IMR-90 (cell line): ENCODE measurements around the gene RAPGEF2. TPM values are rescaled to one million over a fixed set of nuclear protein-coding genes. Genes with fewer than 3 reads are reported as not detected.

Experiments
- ATAC-seq: fragments of 200-7000 bp; cut with Tn5 transposase; 2 replicates; pipeline ENCODE4 v1.9.1; 2020; ENCODE audit warnings: low read depth, mild to moderate bottlenecking, moderate library complexity
- BruUV-seq: library from RNA; stranded (reverse); fragments of 400-500 nt; replicated peaks from 2 replicates; lab custom pipeline; 2021; lab: Mats Ljungman, UMichigan
- CTCF ChIA-PET: fragments of 300-600 bp; formaldehyde crosslinking; extraction: SDS; loops from one replicate; lab custom pipeline; 2021; ENCODE audit warnings: antibody characterized with exemption; lab: Yijun Ruan, JAX
- POLR2A ChIA-PET: fragments of 300-600 bp; sonication (Branson Sonifier 250); formaldehyde crosslinking; loops from one replicate; lab custom pipeline; 2022; ENCODE audit warnings: antibody characterized with exemption; ENCODE audit not compliant: unreplicated experiment; lab: Charles Lee
- DNase-seq: peaks from one replicate; pipeline ENCODE4 v3.0.0; 2013
- H2AFZ ChIP-seq: replicated peaks from 2 replicates; pipeline ENCODE3; 2013; ENCODE audit warnings: low read length, mild to moderate bottlenecking; ENCODE audit not compliant: poor library complexity
- H2AK5ac ChIP-seq: 2 replicates; pipeline ENCODE4 v1.6.1; 2013; ENCODE audit warnings: low read depth, low read length, inconsistent platforms
- H2AK9ac ChIP-seq: replicated peaks from 2 replicates; pipeline ENCODE3; 2013; ENCODE audit warnings: mild to moderate bottlenecking, low read depth, low read length, moderate library complexity; ENCODE audit not compliant: poor library complexity
- H2BK120ac ChIP-seq: 2 replicates; pipeline ENCODE4 v1.6.1; 2013; ENCODE audit warnings: low read depth, low read length, inconsistent platforms
- H2BK15ac ChIP-seq: 3 replicates; pipeline ENCODE4 v1.6.1; 2013; ENCODE audit warnings: low read depth, low read length, inconsistent platforms
- H2BK20ac ChIP-seq: 2 replicates; pipeline ENCODE4 v1.6.1; 2013; ENCODE audit warnings: low read depth, mild to moderate bottlenecking, inconsistent platforms, low read length, moderate library complexity
- H2BK5ac ChIP-seq: 2 replicates; pipeline ENCODE4 v1.6.1; 2013; ENCODE audit warnings: mild to moderate bottlenecking, low read depth, low read length, inconsistent platforms; ENCODE audit not compliant: poor library complexity, severe bottlenecking
- H3K14ac ChIP-seq: replicated peaks from 2 replicates; pipeline ENCODE4 v1.6.1; 2013; ENCODE audit warnings: low read depth, low read length, inconsistent platforms
- H3K18ac ChIP-seq: 2 replicates; pipeline ENCODE4 v1.6.1; 2013; ENCODE audit warnings: low read depth, low read length, control low read depth
- H3K23ac ChIP-seq: 2 replicates; pipeline ENCODE4 v1.6.1; 2013; ENCODE audit warnings: low read depth, low read length, inconsistent platforms
- H3K27ac ChIP-seq: 2 replicates; pipeline ENCODE4 v1.5.1; 2013; ENCODE audit warnings: mild to moderate bottlenecking, control low read depth, low read length; ENCODE audit not compliant: insufficient read depth
- H3K27me3 ChIP-seq: 2 replicates; pipeline ENCODE4 v1.6.1; 2013; ENCODE audit warnings: low read length; ENCODE audit not compliant: control insufficient read depth, insufficient read depth
- H3K36me3 ChIP-seq: 2 replicates; pipeline ENCODE4 v1.6.1; 2013; ENCODE audit warnings: low read length, mixed read lengths; ENCODE audit not compliant: control insufficient read depth, insufficient read depth
- H3K4ac ChIP-seq: 2 replicates; pipeline ENCODE4 v1.6.1; 2013; ENCODE audit warnings: low read depth, low read length, inconsistent platforms
- H3K4me1 ChIP-seq: 2 replicates; pipeline ENCODE4 v1.6.1; 2013; ENCODE audit warnings: low read length, mixed read lengths; ENCODE audit not compliant: control insufficient read depth, insufficient read depth
- H3K4me2 ChIP-seq: 2 replicates; pipeline ENCODE4 v1.6.1; 2013; ENCODE audit warnings: low read depth, mild to moderate bottlenecking, control low read depth, low read length, moderate library complexity
- H3K4me3 ChIP-seq: 2 replicates; pipeline ENCODE4 v1.5.1; 2013; ENCODE audit warnings: low read depth, mild to moderate bottlenecking, control low read depth, low read length, moderate library complexity; ENCODE audit not compliant: insufficient read depth
- H3K56ac ChIP-seq: 2 replicates; pipeline ENCODE4 v1.6.1; 2013; ENCODE audit warnings: low read length, inconsistent platforms; ENCODE audit not compliant: insufficient read depth; ENCODE audit errors: extremely low read depth
- H3K79me1 ChIP-seq, 2 experiments: 2 replicates each; pipeline ENCODE4 v1.6.1; 2013; ENCODE audit warnings: low read length in 2 of 2, inconsistent platforms in 1 of 2, low read depth in 1 of 2
- H3K9ac ChIP-seq: 2 replicates; pipeline ENCODE4 v1.6.1; 2013; ENCODE audit warnings: low read depth, low read length, control low read depth
- H3K9me1 ChIP-seq: 2 replicates; pipeline ENCODE4 v1.6.1; 2013; ENCODE audit warnings: low read length, inconsistent platforms; ENCODE audit not compliant: insufficient read depth
- H3K9me3 ChIP-seq: 2 replicates; pipeline ENCODE4 v1.6.1; 2013; ENCODE audit warnings: low read length; ENCODE audit not compliant: control insufficient read depth, insufficient read depth
- H4K20me1 ChIP-seq: 2 replicates; pipeline ENCODE4 v1.6.1; 2013; ENCODE audit warnings: low read length, inconsistent platforms; ENCODE audit not compliant: insufficient read depth
- H4K5ac ChIP-seq: 2 replicates; pipeline ENCODE4 v1.6.1; 2013; ENCODE audit warnings: mild to moderate bottlenecking, low read depth, low read length, control low read depth
- H4K8ac ChIP-seq, 2 experiments: 2 replicates each; pipeline ENCODE4 v1.6.1; 2013; ENCODE audit warnings: low read depth in 2 of 2, low read length in 2 of 2, control low read depth in 1 of 2, inconsistent platforms in 1 of 2
- H4K91ac ChIP-seq: 2 replicates; pipeline ENCODE4 v1.6.1; 2013; ENCODE audit warnings: low read depth, low read length, inconsistent platforms; ENCODE audit not compliant: insufficient read depth
- CEBPB ChIP-seq: IDR thresholded peaks from 2 replicates; pipeline ENCODE4 v1.6.1; 2012; ENCODE audit warnings: low read depth, low read length, improper control_type of control experiment
- CHD1 ChIP-seq: IDR thresholded peaks from 2 replicates; pipeline ENCODE4 v1.6.1; 2012; ENCODE audit warnings: low read depth, low read length, improper control_type of control experiment
- FOS ChIP-seq: fragments of 150-350 bp; IDR thresholded peaks from 2 replicates; pipeline ENCODE4 v1.6.1; 2016; ENCODE audit warnings: low read depth, low read length
- MAFK ChIP-seq: IDR thresholded peaks from 2 replicates; pipeline ENCODE4 v1.6.1; 2012; ENCODE audit warnings: low read depth, low read length, improper control_type of control experiment
- MAZ ChIP-seq: IDR thresholded peaks from 2 replicates; pipeline ENCODE4 v1.6.1; 2012; ENCODE audit warnings: low read depth, mild to moderate bottlenecking, low read length, improper control_type of control experiment, moderate library complexity, borderline replicate concordance
- MXI1 ChIP-seq: IDR thresholded peaks from 2 replicates; pipeline ENCODE4 v1.6.1; 2012; ENCODE audit warnings: low read depth, mild to moderate bottlenecking, low read length, moderate library complexity, borderline replicate concordance
- POLR2A ChIP-seq: IDR thresholded peaks from 2 replicates; pipeline ENCODE4 v1.6.1; 2012; ENCODE audit warnings: mild to moderate bottlenecking, low read depth, low read length
- RAD21 ChIP-seq: IDR thresholded peaks from 2 replicates; pipeline ENCODE4 v1.6.1; 2012; ENCODE audit warnings: low read length, improper control_type of control experiment
- RCOR1 ChIP-seq: IDR thresholded peaks from 2 replicates; pipeline ENCODE4 v1.6.1; 2012; ENCODE audit warnings: mild to moderate bottlenecking, low read length, improper control_type of control experiment; ENCODE audit not compliant: insufficient replicate concordance
- RFX5 ChIP-seq: IDR thresholded peaks from 2 replicates; pipeline ENCODE4 v1.8.0; 2012; ENCODE audit warnings: low read depth, mild to moderate bottlenecking, low read length, moderate library complexity
- SMC3 ChIP-seq: fragments of 150-350 bp; IDR thresholded peaks from 2 replicates; pipeline ENCODE4 v1.6.1; 2016; ENCODE audit warnings: low read depth, mild to moderate bottlenecking, antibody characterized with exemption, low read length, moderate library complexity
- WGBS, 2 experiments: methylation state at CpG; one replicate each; pipeline versions ENCODE4 v1.1.5 to v1.1.7; 2013; ENCODE audit warnings: missing lambda C conversion rate in 2 of 2; ENCODE audit not compliant: insufficient read length in 1 of 2; ENCODE audit errors: extremely low coverage in 2 of 2; 5-methylcytosine and 5-hydroxymethylcytosine counted together
- dilution Hi-C: fragments of 300-500 bp; cut with HindIII; formaldehyde crosslinking; loops from one replicate; pipeline ENCODE4 v1.14.3; 2018; ENCODE audit warnings: low sequenced_read_pairs; ENCODE audit not compliant: unreplicated experiment
- in situ Hi-C: fragments of 300-500 bp; cut with MboI; formaldehyde crosslinking; loops from 3 replicates; pipeline ENCODE4 v1.14.3; 2019; ENCODE audit warnings: low sequenced_read_pairs, inconsistent platforms, mixed read lengths
- intact Hi-C: fragments of 100-400 bp; cut with micrococcal nuclease; formaldehyde crosslinking; loops from 2 replicates; pipeline ENCODE4 v1.10.0; 2022
- polyA plus RNA-seq, 3 experiments: library from polyadenylated mRNA; depleted of rRNA; stranded (reverse); fragments of >200 nt; gene quantifications; 2 replicates each; pipeline ENCODE4 v1.2.3, GENCODE V29; 2012; ENCODE audit warnings: low replicate concordance in 1 of 3
- total RNA-seq: library from RNA; depleted of rRNA; stranded (reverse); fragments of >200 nt; gene quantifications from 2 replicates; pipeline ENCODE4 v1.2.3, GENCODE V29; 2012
- TF ChIP-seq, protein P1 (sequence below): fragments of 150-350 bp; IDR thresholded peaks from 2 replicates; pipeline ENCODE4 v1.6.1; 2017; ENCODE audit warnings: mild to moderate bottlenecking, antibody characterized with exemption, low read length, low read depth
- TF ChIP-seq, protein P2 (sequence below): conservative IDR thresholded peaks from 2 replicates; pipeline ENCODE4 v1.5.1; 2012; ENCODE audit warnings: mild to moderate bottlenecking, low read depth, low read length, improper control_type of control experiment
- TF ChIP-seq, protein P3 (sequence below): fragments of 150-350 bp; IDR thresholded peaks from 2 replicates; pipeline ENCODE4 v1.6.1; 2016; ENCODE audit warnings: low read depth, mild to moderate bottlenecking, low read length, moderate library complexity, borderline replicate concordance

Gene RAPGEF2
- total and polyA plus RNA-seq, 2 of the 4 experiments (the other 2 are of a cell fraction): 27.6 to 109 TPM

DNA sequence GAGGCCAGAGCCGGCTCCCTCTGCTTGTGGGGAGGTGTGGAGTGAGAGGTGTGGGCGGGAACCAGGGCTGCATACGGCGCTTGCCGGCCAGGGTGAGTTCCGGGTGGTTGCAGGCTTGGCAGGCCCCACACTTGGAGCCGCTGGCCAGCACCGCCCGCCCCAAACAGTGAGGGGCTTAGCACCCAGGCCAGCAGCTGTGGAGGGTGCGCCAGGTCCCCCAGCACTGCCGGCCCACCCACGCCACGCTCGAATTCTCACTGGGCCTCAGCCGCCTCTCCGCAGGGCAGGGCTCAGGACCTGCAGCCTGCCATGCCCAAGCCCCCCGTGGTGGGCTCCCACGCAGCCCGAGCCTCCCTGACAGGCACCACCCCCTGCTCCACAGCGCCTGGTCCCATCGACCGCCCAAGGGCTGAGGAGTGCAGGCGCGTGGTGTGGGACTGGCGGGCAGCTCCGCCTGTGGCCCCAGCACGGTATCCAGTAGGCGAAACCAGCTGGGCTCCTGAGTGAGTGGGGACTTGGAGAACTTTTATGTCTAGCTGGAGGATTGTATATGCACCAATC lies 275.3 kb downstream of the RAPGEF2 start:
- Histone ChIP-seq H3K27ac (no peak overlapping the region), H2BK20ac (no peak overlapping the region), H3K27me3 (no peaks in the 10 kb centered on the region), H3K36me3 (no peaks in the 10 kb centered on the region), H3K9ac (no peak overlapping the region), H2BK15ac (no peak overlapping the region), H3K56ac (no peak overlapping the region), H4K5ac (no peak overlapping the region), H2BK5ac (no peak overlapping the region), H3K79me1 (no peaks in the 10 kb centered on the region), H3K18ac (no peak overlapping the region), H4K8ac (no peak overlapping the region), H3K14ac (no peak overlapping the region), H4K20me1 (no peaks in the 10 kb centered on the region), H3K9me1 (no peaks in the 10 kb centered on the region), H3K4ac (no peak overlapping the region), H3K9me3 (no peaks in the 10 kb centered on the region), H3K4me2 (no peak overlapping the region), H3K4me1 (peaks cover 2% of the 10 kb centered on the region), H3K4me3 (no peak overlapping the region), H2AFZ (no peak overlapping the region), H3K23ac (no peak overlapping the region), H4K91ac (no peak overlapping the region), H2BK120ac (no peak overlapping the region), H2AK5ac (no peak overlapping the region), H2AK9ac (no peak overlapping the region)
- no TSS peak for BruUV-seq
- 98% methylated on average over 9 of the region's 28 CpGs; no CpG with 5 or more reads in 1 of the 2 experiments for WGBS, 2 experiments
- ATAC-seq (no peak), DNase-seq (no peak)
- dilution Hi-C loops: no loop called here
- intact Hi-C loops: no loop called here
- in situ Hi-C loops: no loop called here
- ChIA-PET POLR2A (no interaction called here), CTCF (no interaction called here)
- TF ChIP-seq, protein P1, sequence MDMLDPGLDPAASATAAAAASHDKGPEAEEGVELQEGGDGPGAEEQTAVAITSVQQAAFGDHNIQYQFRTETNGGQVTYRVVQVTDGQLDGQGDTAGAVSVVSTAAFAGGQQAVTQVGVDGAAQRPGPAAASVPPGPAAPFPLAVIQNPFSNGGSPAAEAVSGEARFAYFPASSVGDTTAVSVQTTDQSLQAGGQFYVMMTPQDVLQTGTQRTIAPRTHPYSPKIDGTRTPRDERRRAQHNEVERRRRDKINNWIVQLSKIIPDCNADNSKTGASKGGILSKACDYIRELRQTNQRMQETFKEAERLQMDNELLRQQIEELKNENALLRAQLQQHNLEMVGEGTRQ: no peak
- TF ChIP-seq RCOR1: no peak
- TF ChIP-seq, protein P2, sequence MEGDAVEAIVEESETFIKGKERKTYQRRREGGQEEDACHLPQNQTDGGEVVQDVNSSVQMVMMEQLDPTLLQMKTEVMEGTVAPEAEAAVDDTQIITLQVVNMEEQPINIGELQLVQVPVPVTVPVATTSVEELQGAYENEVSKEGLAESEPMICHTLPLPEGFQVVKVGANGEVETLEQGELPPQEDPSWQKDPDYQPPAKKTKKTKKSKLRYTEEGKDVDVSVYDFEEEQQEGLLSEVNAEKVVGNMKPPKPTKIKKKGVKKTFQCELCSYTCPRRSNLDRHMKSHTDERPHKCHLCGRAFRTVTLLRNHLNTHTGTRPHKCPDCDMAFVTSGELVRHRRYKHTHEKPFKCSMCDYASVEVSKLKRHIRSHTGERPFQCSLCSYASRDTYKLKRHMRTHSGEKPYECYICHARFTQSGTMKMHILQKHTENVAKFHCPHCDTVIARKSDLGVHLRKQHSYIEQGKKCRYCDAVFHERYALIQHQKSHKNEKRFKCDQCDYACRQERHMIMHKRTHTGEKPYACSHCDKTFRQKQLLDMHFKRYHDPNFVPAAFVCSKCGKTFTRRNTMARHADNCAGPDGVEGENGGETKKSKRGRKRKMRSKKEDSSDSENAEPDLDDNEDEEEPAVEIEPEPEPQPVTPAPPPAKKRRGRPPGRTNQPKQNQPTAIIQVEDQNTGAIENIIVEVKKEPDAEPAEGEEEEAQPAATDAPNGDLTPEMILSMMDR: no peak
- TF ChIP-seq MAFK: no peak
- TF ChIP-seq, protein P3, sequence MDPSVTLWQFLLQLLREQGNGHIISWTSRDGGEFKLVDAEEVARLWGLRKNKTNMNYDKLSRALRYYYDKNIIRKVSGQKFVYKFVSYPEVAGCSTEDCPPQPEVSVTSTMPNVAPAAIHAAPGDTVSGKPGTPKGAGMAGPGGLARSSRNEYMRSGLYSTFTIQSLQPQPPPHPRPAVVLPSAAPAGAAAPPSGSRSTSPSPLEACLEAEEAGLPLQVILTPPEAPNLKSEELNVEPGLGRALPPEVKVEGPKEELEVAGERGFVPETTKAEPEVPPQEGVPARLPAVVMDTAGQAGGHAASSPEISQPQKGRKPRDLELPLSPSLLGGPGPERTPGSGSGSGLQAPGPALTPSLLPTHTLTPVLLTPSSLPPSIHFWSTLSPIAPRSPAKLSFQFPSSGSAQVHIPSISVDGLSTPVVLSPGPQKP: no peak
- TF ChIP-seq POLR2A: no peak
- no peak for TF ChIP-seq CEBPB
- TF ChIP-seq MAZ: no peak
- no peak for TF ChIP-seq RAD21
- no peak for TF ChIP-seq CHD1
- no peak for TF ChIP-seq FOS
- no peak for TF ChIP-seq MXI1
- TF ChIP-seq SMC3: no peak
- no peak for TF ChIP-seq RFX5
